K562 (cell line): ENCODE measurements around the gene HES4. TPM values are rescaled to one million over a fixed set of nuclear protein-coding genes. Genes with fewer than 3 reads are reported as not detected.

Experiments used
- ATF4 ChIP-seq: fragments of 450-650 bp; formaldehyde crosslinking; IDR thresholded peaks from 2 replicates; pipeline ENCODE4 v1.4.0; 2022; ENCODE audit warnings: mild to moderate bottlenecking, moderate library complexity
- DDX20 ChIP-seq: fragments of 450-650 bp; IDR thresholded peaks from 2 replicates; pipeline ENCODE4 v1.6.1; 2016; ENCODE audit warnings: missing genetic modification characterization, low read depth, mild to moderate bottlenecking, missing compliant biosample characterization, moderate library complexity
- FOXA3 ChIP-seq, 2 experiments: fragments of 450-650 bp in 1 of 2; sonication (generic) in 1 of 2; formaldehyde crosslinking; IDR thresholded peaks in 1 of 2; conservative IDR thresholded peaks in 1 of 2; 2 replicates each; pipeline versions ENCODE4 v1.4.0 to v1.8.0; 2020 to 2022; ENCODE audit warnings: mild to moderate bottlenecking in 2 of 2, missing genetic modification reagents in 1 of 2
- GTF2A2 ChIP-seq: IDR thresholded peaks from 2 replicates; pipeline ENCODE4 v1.6.1; 2016; ENCODE audit warnings: mild to moderate bottlenecking, missing genetic modification characterization, missing compliant biosample characterization
- HEY1 ChIP-seq: fragments of 250-450 bp; sonication (Bioruptor Pico); IDR thresholded peaks from 2 replicates; pipeline ENCODE4 v1.5.0; 2020; ENCODE audit warnings: mild to moderate bottlenecking, moderate library complexity, borderline replicate concordance
- KLF16 ChIP-seq: IDR thresholded peaks from 2 replicates; pipeline ENCODE4 v1.6.1; 2016; ENCODE audit warnings: antibody characterized with exemption
- LARP7 ChIP-seq: fragments of 450-650 bp; IDR thresholded peaks from 2 replicates; pipeline ENCODE4 v1.6.1; 2016
- PML ChIP-seq: IDR thresholded peaks from 2 replicates; pipeline ENCODE4 v1.6.1; 2012; ENCODE audit warnings: low read length, inconsistent platforms
- POLR2AphosphoS2 ChIP-seq: IDR thresholded peaks from 2 replicates; pipeline ENCODE4 v1.6.1; 2012; ENCODE audit warnings: low read length, improper control_type of control experiment
- POLR3A ChIP-seq: IDR thresholded peaks from 2 replicates; pipeline ENCODE4 v1.6.1; 2011; ENCODE audit warnings: borderline replicate concordance, mild to moderate bottlenecking, moderate library complexity; ENCODE audit not compliant: insufficient read length, insufficient read depth; ENCODE audit errors: extremely low read depth
- PRMT5 ChIP-seq: sonication (generic); formaldehyde crosslinking; IDR thresholded peaks from 2 replicates; pipeline ENCODE4 v1.5.0; 2020; ENCODE audit warnings: missing genetic modification reagents
- RNF2 ChIP-seq: sonication (generic); IDR thresholded peaks from 2 replicates; pipeline ENCODE4 v1.6.1; 2016
- SAFB2 ChIP-seq: fragments of 200-400 bp; formaldehyde crosslinking; IDR thresholded peaks from 2 replicates; pipeline ENCODE4 v1.6.1; 2018; ENCODE audit warnings: borderline replicate concordance, low read length, low read depth, moderate library complexity; ENCODE audit not compliant: severe bottlenecking
- SIRT6 ChIP-seq: IDR thresholded peaks from one replicate; pipeline ENCODE4 v1.6.1; 2012; ENCODE audit warnings: low read depth, mild to moderate bottlenecking, control low read depth, inconsistent platforms, low read length, moderate library complexity
- SMARCA4 ChIP-seq: fragments of 450-650 bp; IDR thresholded peaks from 2 replicates; pipeline ENCODE4 v1.6.1; 2016
- SP2 ChIP-seq: IDR thresholded peaks from 2 replicates; pipeline ENCODE4 v1.6.1; 2011; ENCODE audit warnings: mild to moderate bottlenecking, low read depth, low read length, moderate library complexity; ENCODE audit not compliant: poor library complexity, severe bottlenecking; ENCODE audit errors: extremely low read depth
- ZFP30 ChIP-seq: fragments of 250-450 bp; sonication (Bioruptor Pico); IDR thresholded peaks from 2 replicates; pipeline ENCODE4 v1.8.0; 2022; ENCODE audit warnings: moderate library complexity, mild to moderate bottlenecking, inconsistent platforms, borderline replicate concordance
- ZNF57 ChIP-seq: fragments of 450-650 bp; formaldehyde crosslinking; IDR thresholded peaks from 2 replicates; pipeline ENCODE4 v1.4.0; 2020; ENCODE audit warnings: mild to moderate bottlenecking, moderate library complexity
- ZNF699 ChIP-seq: fragments of 250-450 bp; sonication (Bioruptor Pico); IDR thresholded peaks from 2 replicates; pipeline ENCODE4 v1.8.0; 2021; ENCODE audit warnings: mild to moderate bottlenecking, moderate library complexity; ENCODE audit not compliant: insufficient replicate concordance
- polyA plus RNA-seq, 8 experiments: library from polyadenylated mRNA; depleted of rRNA in 4 of 8; stranded (reverse) in 5 of 8; unstranded in 3 of 8; fragments of >200 nt; fragmentation: Nextera tagmentation in 2 of 8; fragmentation: Illumina TruSeq in 1 of 8; extraction: Ambion mirVana in 2 of 8; extraction: Trizol in 1 of 8; gene quantifications; 2 replicates each; pipeline versions ENCODE4 v1.2.1 to v1.2.3, GENCODE V29; 2011 to 2014; ENCODE audit warnings: inconsistent platforms in 1 of 8, missing spikeins in 1 of 8
- total RNA-seq, 7 experiments: library from RNA; depleted of rRNA in 6 of 7; stranded (reverse); fragments of >200 nt in 6 of 7; fragmentation: Illumina TruSeq in 2 of 7; extraction: Trizol in 2 of 7; gene quantifications; 2 replicates each; pipeline versions ENCODE4 v1.2.1 to v1.2.3, GENCODE V29; 2011 to 2021; ENCODE audit warnings: low replicate concordance in 1 of 7
- TF ChIP-seq, protein P1 (sequence below): fragments of 450-650 bp; IDR thresholded peaks from 2 replicates; pipeline ENCODE4 v1.6.1; 2016; ENCODE audit warnings: antibody characterized with exemption
- TF ChIP-seq, protein P2 (sequence below): sonication (generic); formaldehyde crosslinking; IDR thresholded peaks from 2 replicates; pipeline ENCODE4 v1.8.1; 2022; ENCODE audit warnings: missing genetic modification reagents
- TF ChIP-seq, protein P3 (sequence below): fragments of 200-400 bp; formaldehyde crosslinking; IDR thresholded peaks from 2 replicates; pipeline ENCODE4 v1.6.1; 2017; ENCODE audit warnings: mild to moderate bottlenecking, low read depth, low read length, moderate library complexity

Gene HES4
- total and polyA plus RNA-seq, 9 of the 15 experiments (the other 6 are each of a cell fraction or from before 2014, with no cell fraction given), result 0.21 to 43.7 (median 5.3) TPM; not detected in 2

DNA sequence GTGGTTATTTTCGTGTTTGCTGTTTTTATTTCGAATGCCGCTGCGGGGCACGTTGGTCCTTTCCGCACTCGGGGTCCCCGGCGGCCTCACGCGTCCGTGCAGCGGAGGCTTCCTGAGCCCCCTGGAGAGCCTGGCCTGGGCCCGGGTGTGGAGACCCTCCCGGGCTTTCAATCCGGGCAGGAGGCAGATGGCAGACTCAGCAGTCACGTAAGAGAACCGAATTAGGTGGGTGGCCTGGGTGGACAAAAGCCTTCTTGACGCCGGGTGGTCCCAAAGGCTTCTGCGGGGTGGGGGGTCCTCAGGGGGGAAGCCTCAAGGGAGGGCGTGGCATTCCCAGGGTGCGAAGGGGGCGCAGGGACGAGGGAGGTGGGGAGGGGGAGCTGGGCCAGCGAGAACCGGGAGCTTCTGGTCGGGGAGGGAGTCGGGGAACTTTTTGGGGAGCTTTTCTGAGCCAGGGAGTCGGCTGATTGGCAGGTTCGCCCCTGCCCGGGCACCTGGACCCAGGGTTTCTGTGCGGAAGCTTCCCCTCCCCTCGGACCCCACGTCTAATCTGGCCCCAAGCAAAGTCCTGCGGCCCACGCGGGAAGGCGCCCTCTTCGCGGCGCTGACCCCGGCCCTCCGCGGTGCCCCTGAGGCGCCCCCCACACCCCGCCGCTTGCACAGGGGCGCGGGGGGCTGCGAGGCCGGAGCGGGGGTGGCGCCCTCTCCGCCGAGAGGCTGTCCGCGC lies 1.3 kb upstream of the HES4 start (continued):
- TF ChIP-seq, protein P1, sequence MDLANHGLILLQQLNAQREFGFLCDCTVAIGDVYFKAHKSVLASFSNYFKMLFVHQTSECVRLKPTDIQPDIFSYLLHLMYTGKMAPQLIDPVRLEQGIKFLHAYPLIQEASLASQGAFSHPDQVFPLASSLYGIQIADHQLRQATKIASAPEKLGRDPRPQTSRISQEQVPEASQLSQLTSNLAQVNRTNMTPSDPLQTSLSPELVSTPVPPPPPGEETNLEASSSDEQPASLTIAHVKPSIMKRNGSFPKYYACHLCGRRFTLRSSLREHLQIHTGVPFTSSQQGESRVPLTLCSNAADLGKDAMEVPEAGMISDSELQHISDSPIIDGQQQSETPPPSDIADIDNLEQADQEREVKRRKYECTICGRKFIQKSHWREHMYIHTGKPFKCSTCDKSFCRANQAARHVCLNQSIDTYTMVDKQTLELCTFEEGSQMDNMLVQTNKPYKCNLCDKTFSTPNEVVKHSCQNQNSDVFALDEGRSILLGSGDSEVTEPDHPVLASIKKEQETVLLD, result no peak
- TF ChIP-seq LARP7, result no peak
- no peak for TF ChIP-seq SAFB2
- TF ChIP-seq ZNF57 (CRISPR knock-in tag), result no peak
- TF ChIP-seq FOXA3 (CRISPR knock-in tag; conservative IDR thresholded peaks at IDR 0.05 in 1 of 2, IDR thresholded peaks at IDR 0.05 in 1 of 2), result no peak
- TF ChIP-seq SIRT6, result no peak
- no peak for TF ChIP-seq POLR2AphosphoS2
- TF ChIP-seq ZNF699 (CRISPR knock-in tag), result no peak
- TF ChIP-seq, protein P2, sequence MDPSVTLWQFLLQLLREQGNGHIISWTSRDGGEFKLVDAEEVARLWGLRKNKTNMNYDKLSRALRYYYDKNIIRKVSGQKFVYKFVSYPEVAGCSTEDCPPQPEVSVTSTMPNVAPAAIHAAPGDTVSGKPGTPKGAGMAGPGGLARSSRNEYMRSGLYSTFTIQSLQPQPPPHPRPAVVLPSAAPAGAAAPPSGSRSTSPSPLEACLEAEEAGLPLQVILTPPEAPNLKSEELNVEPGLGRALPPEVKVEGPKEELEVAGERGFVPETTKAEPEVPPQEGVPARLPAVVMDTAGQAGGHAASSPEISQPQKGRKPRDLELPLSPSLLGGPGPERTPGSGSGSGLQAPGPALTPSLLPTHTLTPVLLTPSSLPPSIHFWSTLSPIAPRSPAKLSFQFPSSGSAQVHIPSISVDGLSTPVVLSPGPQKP, result no peak
- 0 out of 2 replicates have a peak, but pooled peaks have one; percentile 44 for TF ChIP-seq PRMT5 (CRISPR knock-in tag)
- no peak for TF ChIP-seq ATF4 (CRISPR knock-in tag)
- no peak for TF ChIP-seq KLF16
- TF ChIP-seq GTF2A2 (tag), result no peak
- no peak for TF ChIP-seq SP2
- no peak for TF ChIP-seq HEY1
- peak; percentile 7; the same call in 1 of the 2 replicates for TF ChIP-seq SMARCA4
- TF ChIP-seq POLR3A, result no peak
- TF ChIP-seq DDX20, result no peak
- TF ChIP-seq, protein P3, sequence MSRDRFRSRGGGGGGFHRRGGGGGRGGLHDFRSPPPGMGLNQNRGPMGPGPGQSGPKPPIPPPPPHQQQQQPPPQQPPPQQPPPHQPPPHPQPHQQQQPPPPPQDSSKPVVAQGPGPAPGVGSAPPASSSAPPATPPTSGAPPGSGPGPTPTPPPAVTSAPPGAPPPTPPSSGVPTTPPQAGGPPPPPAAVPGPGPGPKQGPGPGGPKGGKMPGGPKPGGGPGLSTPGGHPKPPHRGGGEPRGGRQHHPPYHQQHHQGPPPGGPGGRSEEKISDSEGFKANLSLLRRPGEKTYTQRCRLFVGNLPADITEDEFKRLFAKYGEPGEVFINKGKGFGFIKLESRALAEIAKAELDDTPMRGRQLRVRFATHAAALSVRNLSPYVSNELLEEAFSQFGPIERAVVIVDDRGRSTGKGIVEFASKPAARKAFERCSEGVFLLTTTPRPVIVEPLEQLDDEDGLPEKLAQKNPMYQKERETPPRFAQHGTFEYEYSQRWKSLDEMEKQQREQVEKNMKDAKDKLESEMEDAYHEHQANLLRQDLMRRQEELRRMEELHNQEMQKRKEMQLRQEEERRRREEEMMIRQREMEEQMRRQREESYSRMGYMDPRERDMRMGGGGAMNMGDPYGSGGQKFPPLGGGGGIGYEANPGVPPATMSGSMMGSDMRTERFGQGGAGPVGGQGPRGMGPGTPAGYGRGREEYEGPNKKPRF, result no peak
- TF ChIP-seq PML, result no peak
- no peak for TF ChIP-seq RNF2
- TF ChIP-seq ZFP30 (CRISPR knock-in tag), result no peak
